Colonic mucosa (tissue), 4 donors: ENCODE results near the gene TNNC1. TPM values are rescaled to one million over a fixed set of nuclear protein-coding genes. Genes with fewer than 3 reads are reported as not detected.

Experiments used
- DNase-seq: peaks from one replicate; pipeline ENCODE4 v3.0.0-alpha.2; 2020
- H3K27ac ChIP-seq: fragments of 200-600 bp; one replicate; pipeline ENCODE4 v1.8.0; 2021
- H3K27me3 ChIP-seq: fragments of 200-600 bp; one replicate; pipeline ENCODE4 v1.8.0; 2021
- H3K36me3 ChIP-seq: fragments of 200-600 bp; one replicate; pipeline ENCODE4 v1.8.0; 2021
- H3K4me1 ChIP-seq: fragments of 200-600 bp; one replicate; pipeline ENCODE4 v1.8.0; 2021; ENCODE audit warnings: mild to moderate bottlenecking
- H3K4me3 ChIP-seq: fragments of 200-600 bp; one replicate; pipeline ENCODE4 v1.8.0; 2021
- H3K9ac ChIP-seq, 2 donors: one replicate each; pipeline ENCODE4 v1.7.0; 2013; ENCODE audit warnings: control low read depth in 2 of 2, low read depth in 2 of 2, low read length in 2 of 2
- H3K9me3 ChIP-seq: fragments of 200-600 bp; one replicate; pipeline ENCODE4 v1.8.0; 2021
- CTCF ChIP-seq: fragments of 200-600 bp; IDR thresholded peaks from one replicate; pipeline ENCODE4 v1.8.0; 2022; ENCODE audit warnings: antibody characterized with exemption, mild to moderate bottlenecking
- intact Hi-C: fragments of 100-400 bp; cut with DNase I; formaldehyde crosslinking; loops from one replicate; pipeline ENCODE4 v1.14.1; 2022
- total RNA-seq, 2 donors: library from RNA; stranded (reverse); fragmentation: NEBNext Ultra II Directional in 1 of 2; extraction: Animal tissue kit (Norgen Biotek cat#: 25700) in 1 of 2; gene quantifications; one replicate each; pipeline ENCODE4 v1.2.1, GENCODE V29; 2021
- donor health status: healthy.
- donor health status: DM: no; HTN: no; CAD: no.
- donor health status: DM: no; HTN: no; CAD: no.

Gene TNNC1
- total RNA-seq, 2 donors from 2014 or later, result 1.1 to 1.5 TPM

GRCh38 chr3:52403955-52404354 lies 49.9 kb downstream of the TNNC1 start:
- H3K9ac ChIP-seq, result no peak overlapping the region

GRCh38 chr3:52403271-52403841 lies 50.5 kb downstream of the TNNC1 start:
- Histone ChIP-seq H3K9ac (no peak overlapping the region), H3K9me3 (no peaks in the 10 kb centered on the region), H3K4me3 (no peak overlapping the region), H3K27ac (no peak overlapping the region), H3K27me3 (no peaks in the 10 kb centered on the region), H3K36me3 (peaks cover 22% of the 10 kb centered on the region), H3K4me1 (peaks cover 3% of the 10 kb centered on the region)
- no peak for DNase-seq
- TF ChIP-seq CTCF, result no peak
- intact Hi-C loops, result no loop called here

More at GRCh38 chr3:52403955-52404354, 49.9 kb downstream of the TNNC1 start:
- intact Hi-C loops, result no loop called here
- H3K9me3 ChIP-seq, result no peaks in the 10 kb centered on the region
- no peaks in the 10 kb centered on the region for H3K27me3 ChIP-seq
- peaks cover 22% of the 10 kb centered on the region for H3K36me3 ChIP-seq
- no peak overlapping the region for H3K27ac ChIP-seq
- H3K4me1 ChIP-seq, result peaks cover 9% of the 10 kb centered on the region
- H3K4me3 ChIP-seq, result no peak overlapping the region
- TF ChIP-seq CTCF, result no peak
- no peak for DNase-seq

- no peak for TF ChIP-seq CTCF
- Histone ChIP-seq H3K27me3 (no peaks in the 10 kb centered on the region), H3K4me3 (no peak overlapping the region), H3K36me3 (peaks cover 22% of the 10 kb centered on the region), H3K9me3 (no peaks in the 10 kb centered on the region), H3K9ac (no peak overlapping the region), H3K27ac (no peak overlapping the region), H3K4me1 (peaks cover 3% of the 10 kb centered on the region)
- intact Hi-C loops, result no loop called here
- DNase-seq, result no peak
Measured at GRCh38 chr3:52402706-52403270, 51.1 kb downstream of the TNNC1 start.

- Histone ChIP-seq H3K9me3 (no peaks in the 10 kb centered on the region), H3K4me3 (no peak overlapping the region), H3K9ac (no peak overlapping the region), H3K27me3 (no peaks in the 10 kb centered on the region), H3K4me1 (peaks cover 3% of the 10 kb centered on the region), H3K27ac (no peak overlapping the region), H3K36me3 (peaks cover 22% of the 10 kb centered on the region)
- intact Hi-C loops, result no loop called here
- TF ChIP-seq CTCF, result no peak
- DNase-seq, result no peak
Measured at GRCh38 chr3:52402101-52402521, 51.7 kb downstream of the TNNC1 start.

GRCh38 chr3:52401551-52401950 lies 52.3 kb downstream of the TNNC1 start:
- peaks cover 3% of the 10 kb centered on the region for H3K4me1 ChIP-seq
- peaks cover 22% of the 10 kb centered on the region for H3K36me3 ChIP-seq

More at GRCh38 chr3:52401551-52401950, 52.3 kb downstream of the TNNC1 start:
- no peak overlapping the region for H3K4me3 ChIP-seq
- no peak overlapping the region for H3K27ac ChIP-seq
- intact Hi-C loops, result no loop called here
- H3K9ac ChIP-seq, result no peak overlapping the region
- DNase-seq, result no peak
- H3K9me3 ChIP-seq, result no peaks in the 10 kb centered on the region
- H3K27me3 ChIP-seq, result no peaks in the 10 kb centered on the region
- TF ChIP-seq CTCF, result no peak

Other genes with a start within 250 kb of the TNNC1 start
- under 1 TPM; 0.25 to 0.27 TPM for gene TLR9, start 228.4 kb downstream of the TNNC1 start, total RNA-seq
- 10 to 100 TPM; 44.2 to 45.0 TPM for gene TWF2, start 214.9 kb downstream of the TNNC1 start, total RNA-seq
- gene PPM1M, start 208.3 kb downstream of the TNNC1 start, total RNA-seq, result 1 to 10 TPM; 5.4 to 8.1 TPM
- gene WDR82, start 175.4 kb downstream of the TNNC1 start, total RNA-seq, result 10 to 100 TPM; 65.7 to 67.0 TPM
- 10 to 100 TPM; 45.2 to 63.2 TPM for gene GLYCTK, start 166.2 kb downstream of the TNNC1 start, total RNA-seq
- 1 to 10 TPM; 7.0 to 9.1 TPM for gene DNAH1, start 137.7 kb downstream of the TNNC1 start, total RNA-seq
- 10 to 100 TPM; 65.6 to 95.1 TPM for gene BAP1, start 44.0 kb downstream of the TNNC1 start, total RNA-seq
- gene PHF7, start 43.4 kb downstream of the TNNC1 start, total RNA-seq, result 10 to 100 TPM in 1 of 2 donors, 1 to 10 TPM in 1; 8.7 to 10.9 TPM
- 1 to 10 TPM; 2.4 to 2.6 TPM for gene SEMA3G, start 8.9 kb downstream of the TNNC1 start, total RNA-seq
- 10 to 100 TPM; 43.2 to 60.5 TPM for gene NISCH, start 1.6 kb upstream of the TNNC1 start, total RNA-seq
- 10 to 100 TPM; 41.1 to 46.5 TPM for gene STAB1, start 41.3 kb upstream of the TNNC1 start, total RNA-seq
- gene NT5DC2, start 79.8 kb upstream of the TNNC1 start, total RNA-seq, result 10 to 100 TPM; 12.5 to 49.1 TPM
- gene UQCC5, start 82.6 kb upstream of the TNNC1 start, total RNA-seq, result 10 to 100 TPM in 1 of 2 donors, 1 to 10 TPM in 1; 9.0 to 11.3 TPM
- gene PBRM1, start 231.9 kb upstream of the TNNC1 start, total RNA-seq, result 10 to 100 TPM; 53.6 to 65.7 TPM
- gene GNL3, start 232.0 kb upstream of the TNNC1 start, total RNA-seq, result 10 to 100 TPM; 49.9 to 75.5 TPM